Progenitor cell of endocrine pancreas (in vitro differentiated cells): Measurements from ENCODE around the gene SYNRG. TPM values are rescaled to one million over a fixed set of nuclear protein-coding genes. Genes with fewer than 3 reads are reported as not detected.
A peak's percentile ranks its signal among the peaks of the same experiment; 100 is the strongest.

Experiments used
- DNase-seq: peaks from one replicate; pipeline ENCODE4 v3.0.0; 2021; ENCODE audit warnings: low spot score; ENCODE audit not compliant: unreplicated experiment
- H3K27ac Mint-ChIP-seq: 2 replicates; pipeline ENCODE4 v1.8.0; 2021; ENCODE audit warnings: mild to moderate bottlenecking, moderate library complexity, mixed read lengths
- H3K27me3 Mint-ChIP-seq: 2 replicates; pipeline ENCODE4 v1.8.0; 2021; ENCODE audit warnings: mixed read lengths
- H3K36me3 Mint-ChIP-seq: 2 replicates; pipeline ENCODE4 v1.8.0; 2022; ENCODE audit warnings: mixed read lengths; ENCODE audit not compliant: insufficient read depth
- H3K4me1 Mint-ChIP-seq: 2 replicates; pipeline ENCODE4 v1.8.0; 2021; ENCODE audit warnings: low read depth, mixed read lengths
- H3K4me3 Mint-ChIP-seq: 2 replicates; pipeline ENCODE4 v1.8.0; 2021; ENCODE audit warnings: low read depth, mild to moderate bottlenecking, moderate library complexity, mixed read lengths
- H3K9me3 Mint-ChIP-seq: 2 replicates; pipeline ENCODE4 v1.8.0; 2021; ENCODE audit warnings: low read depth, mixed read lengths
- total RNA-seq: library from RNA; stranded (reverse); gene quantifications from 2 replicates; pipeline ENCODE4 v1.2.1, GENCODE V29; 2021
- TF ChIP-seq, protein P1 (sequence below): fragments of 200-600 bp; sonication (generic); IDR thresholded peaks from one replicate; pipeline ENCODE4 v1.5.0; 2021; ENCODE audit warnings: antibody characterized with exemption, mild to moderate bottlenecking; ENCODE audit not compliant: unreplicated experiment

Gene SYNRG
- total RNA-seq, 1 donor from 2014 or later = 73.0 TPM

GRCh38 chr17:37530420-37530819, 78.8 kb downstream of the SYNRG start:
- H3K27ac Mint-ChIP-seq = no peak overlapping the region
- H3K36me3 Mint-ChIP-seq = peaks cover 16% of the 10 kb centered on the region
- H3K4me3 Mint-ChIP-seq = no peak overlapping the region
- DNase-seq = no peak
- TF ChIP-seq, protein P1, sequence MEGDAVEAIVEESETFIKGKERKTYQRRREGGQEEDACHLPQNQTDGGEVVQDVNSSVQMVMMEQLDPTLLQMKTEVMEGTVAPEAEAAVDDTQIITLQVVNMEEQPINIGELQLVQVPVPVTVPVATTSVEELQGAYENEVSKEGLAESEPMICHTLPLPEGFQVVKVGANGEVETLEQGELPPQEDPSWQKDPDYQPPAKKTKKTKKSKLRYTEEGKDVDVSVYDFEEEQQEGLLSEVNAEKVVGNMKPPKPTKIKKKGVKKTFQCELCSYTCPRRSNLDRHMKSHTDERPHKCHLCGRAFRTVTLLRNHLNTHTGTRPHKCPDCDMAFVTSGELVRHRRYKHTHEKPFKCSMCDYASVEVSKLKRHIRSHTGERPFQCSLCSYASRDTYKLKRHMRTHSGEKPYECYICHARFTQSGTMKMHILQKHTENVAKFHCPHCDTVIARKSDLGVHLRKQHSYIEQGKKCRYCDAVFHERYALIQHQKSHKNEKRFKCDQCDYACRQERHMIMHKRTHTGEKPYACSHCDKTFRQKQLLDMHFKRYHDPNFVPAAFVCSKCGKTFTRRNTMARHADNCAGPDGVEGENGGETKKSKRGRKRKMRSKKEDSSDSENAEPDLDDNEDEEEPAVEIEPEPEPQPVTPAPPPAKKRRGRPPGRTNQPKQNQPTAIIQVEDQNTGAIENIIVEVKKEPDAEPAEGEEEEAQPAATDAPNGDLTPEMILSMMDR = no peak
- no peaks in the 10 kb centered on the region for H3K9me3 Mint-ChIP-seq
- H3K27me3 Mint-ChIP-seq = no peaks in the 10 kb centered on the region
- no peaks in the 10 kb centered on the region for H3K4me1 Mint-ChIP-seq

- TF ChIP-seq, protein P1 = peak; percentile 79
- no peak for DNase-seq
- Mint-ChIP-seq H3K9me3 (no peaks in the 10 kb centered on the region), H3K4me3 (no peak overlapping the region), H3K4me1 (no peaks in the 10 kb centered on the region), H3K27me3 (no peaks in the 10 kb centered on the region), H3K36me3 (peaks cover 20% of the 10 kb centered on the region), H3K27ac (no peak overlapping the region)
These were observed 81.9 kb downstream of the SYNRG start for GRCh38 chr17:37527249-37527851.

DNA sequence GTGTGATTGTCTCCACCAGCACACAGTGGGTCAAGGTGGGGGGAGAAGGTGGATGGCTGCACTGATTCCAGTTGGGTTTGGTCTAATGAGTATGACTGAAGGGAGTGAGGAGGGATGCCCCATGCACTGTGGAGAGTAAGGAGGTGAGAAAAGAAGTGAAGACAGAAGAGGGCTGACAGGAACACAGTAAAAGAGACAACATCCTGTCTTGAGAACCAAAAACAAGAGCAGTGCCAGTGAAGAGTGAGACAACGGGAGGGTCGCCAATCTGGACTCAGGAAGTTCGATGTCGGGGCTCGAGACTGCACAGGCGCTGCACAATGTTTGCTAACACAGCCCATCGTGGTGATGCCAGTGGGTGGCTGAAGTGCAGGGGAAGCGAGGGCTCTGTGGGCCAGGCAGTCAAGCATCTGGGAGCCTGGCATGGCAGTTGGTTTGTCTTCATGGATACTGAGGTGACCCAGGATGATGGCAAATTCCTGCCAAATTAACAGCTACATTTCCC, 85.5 kb downstream of the SYNRG start:
- H3K27ac Mint-ChIP-seq = no peak overlapping the region
- H3K9me3 Mint-ChIP-seq = no peaks in the 10 kb centered on the region
- no peaks in the 10 kb centered on the region for H3K4me1 Mint-ChIP-seq
- TF ChIP-seq, protein P1 = no peak
- H3K4me3 Mint-ChIP-seq = no peak overlapping the region
- H3K36me3 Mint-ChIP-seq = peaks cover 10% of the 10 kb centered on the region
- no peaks in the 10 kb centered on the region for H3K27me3 Mint-ChIP-seq
- DNase-seq = no peak

- H3K36me3 Mint-ChIP-seq = peaks cover 18% of the 10 kb centered on the region
- no peak overlapping the region for H3K27ac Mint-ChIP-seq
- H3K27me3 Mint-ChIP-seq = no peaks in the 10 kb centered on the region
- no peaks in the 10 kb centered on the region for H3K4me1 Mint-ChIP-seq
- TF ChIP-seq, protein P1 = no peak
- no peaks in the 10 kb centered on the region for H3K9me3 Mint-ChIP-seq
- H3K4me3 Mint-ChIP-seq = no peak overlapping the region
- DNase-seq = no peak
These were observed 87.4 kb downstream of the SYNRG start for GRCh38 chr17:37521821-37522220.

- Mint-ChIP-seq H3K27me3 (no peaks in the 10 kb centered on the region), H3K9me3 (no peaks in the 10 kb centered on the region), H3K36me3 (peaks cover 18% of the 10 kb centered on the region), H3K4me1 (no peaks in the 10 kb centered on the region), H3K4me3 (no peak overlapping the region), H3K27ac (peak overlapping the region; percentile 46)
- DNase-seq = no peak
- TF ChIP-seq, protein P1 = no peak
These were observed 89.0 kb downstream of the SYNRG start for GRCh38 chr17:37520174-37520573.
